Activated naive CD4-positive, alpha-beta T cell treated with anti-CD3 and anti-CD28 coated beads, Interleukin-2, amount 50 U/mL, for 24 hours (primary cell): ENCODE data around the gene EPHB2.

ENCODE experiments used
- H3K27ac Mint-ChIP-seq: one replicate; pipeline ENCODE4 v1.8.0; 2021; ENCODE audit warnings: mild to moderate bottlenecking, mixed read lengths
- H3K27me3 Mint-ChIP-seq: one replicate; pipeline ENCODE4 v1.8.0; 2021; ENCODE audit warnings: mixed read lengths
- H3K36me3 Mint-ChIP-seq: one replicate; pipeline ENCODE4 v1.8.0; 2021; ENCODE audit warnings: mixed read lengths
- H3K4me1 Mint-ChIP-seq: one replicate; pipeline ENCODE4 v1.8.0; 2021; ENCODE audit warnings: mixed read lengths
- H3K4me3 Mint-ChIP-seq: one replicate; pipeline ENCODE4 v1.8.0; 2021; ENCODE audit warnings: mild to moderate bottlenecking, mixed read lengths
- H3K9me3 Mint-ChIP-seq: one replicate; pipeline ENCODE4 v1.8.0; 2021; ENCODE audit warnings: mixed read lengths

The EPHB2 gene

DNA sequence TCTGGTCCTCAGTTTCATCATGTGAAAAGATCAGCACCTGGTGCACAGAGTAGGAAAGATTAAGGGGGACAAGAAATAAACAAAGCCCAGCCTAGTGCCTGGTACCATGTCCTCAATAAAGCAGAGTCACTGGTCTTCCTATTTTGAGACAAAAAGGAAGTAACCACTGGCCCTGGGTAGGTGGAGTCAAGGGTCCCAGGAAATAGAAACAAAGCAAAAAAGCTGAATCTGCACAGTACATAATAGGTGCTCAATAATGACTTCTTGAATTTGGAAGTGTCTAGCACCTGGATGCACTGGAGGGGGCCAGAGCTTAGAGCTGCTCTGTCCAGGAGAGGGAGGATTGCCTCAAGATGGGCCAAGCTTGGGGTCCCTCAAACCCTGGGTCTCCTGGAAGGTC, 1.9 kb upstream of the EPHB2 start:
- Mint-ChIP-seq H3K36me3 (peaks cover 2% of the 10 kb centered on the region), H3K27me3 (peaks cover 38% of the 10 kb centered on the region), H3K27ac (no peak overlapping the region), H3K4me1 (peaks cover 7% of the 10 kb centered on the region), H3K9me3 (no peaks in the 10 kb centered on the region), H3K4me3 (no peak overlapping the region)

DNA sequence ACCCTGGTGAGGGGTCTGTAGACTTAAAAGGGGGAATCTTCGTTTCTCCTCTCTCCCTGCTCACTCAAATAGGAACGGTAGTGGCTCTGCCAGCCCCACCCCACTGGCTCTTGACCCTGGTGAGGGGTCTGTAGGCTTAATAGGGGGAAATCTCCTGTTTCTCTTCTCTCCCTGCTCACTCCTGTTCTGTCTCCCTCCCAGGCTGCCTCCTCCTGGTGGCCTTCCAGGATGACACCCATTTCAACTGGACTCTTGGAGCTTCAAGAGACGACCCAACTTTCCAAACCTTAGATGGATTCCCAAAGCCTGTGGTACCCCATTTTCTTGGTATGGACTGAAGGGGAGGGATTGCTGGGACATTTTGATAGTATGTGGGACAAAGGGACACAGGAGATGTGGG, 1.4 kb upstream of the EPHB2 start:
- Mint-ChIP-seq H3K27me3 (peaks cover 38% of the 10 kb centered on the region), H3K4me3 (no peak overlapping the region)

DNA sequence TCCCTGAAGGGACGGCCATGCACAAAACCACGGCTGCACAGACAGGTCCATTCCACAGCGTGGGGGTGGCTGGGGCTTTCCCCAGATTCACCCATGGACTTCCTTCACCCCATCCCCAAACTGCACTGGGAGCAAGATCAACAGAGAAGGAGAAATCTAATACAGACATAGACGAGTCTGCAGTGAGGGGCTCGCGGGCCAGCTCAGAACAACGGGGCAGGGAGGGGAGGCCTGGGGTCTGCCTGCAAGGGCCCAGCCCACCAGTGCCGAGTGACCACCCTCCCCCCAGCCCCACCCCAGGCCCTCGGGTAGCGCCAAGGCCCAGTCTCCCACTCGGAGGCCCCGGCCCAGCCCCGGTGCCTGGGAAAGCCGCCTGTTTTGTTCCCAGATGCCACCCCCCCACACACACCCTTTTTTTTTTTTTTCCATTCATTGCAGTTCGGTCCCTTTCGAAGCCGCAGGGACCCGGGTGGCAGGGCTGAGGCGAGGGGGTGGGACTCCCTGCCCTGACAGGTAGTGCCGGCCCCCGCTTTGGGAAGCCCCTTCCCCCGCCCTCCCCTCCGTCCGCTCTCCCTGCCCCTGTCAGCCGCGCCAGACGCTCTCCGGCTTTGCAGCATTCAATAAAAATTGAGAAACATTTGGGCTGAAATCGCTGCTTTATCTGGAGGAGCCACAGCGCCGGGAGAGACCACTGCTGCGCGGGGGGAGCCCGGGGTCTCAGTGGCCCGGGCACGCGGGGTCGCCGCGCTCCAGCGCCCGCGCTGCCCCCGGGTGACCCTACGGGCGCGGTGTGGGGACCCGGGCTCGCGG, 543 bp upstream of the EPHB2 start:
- peaks cover 7% of the 10 kb centered on the region for H3K4me1 Mint-ChIP-seq
- H3K4me3 Mint-ChIP-seq: peak overlapping the region; percentile 81
- H3K27ac Mint-ChIP-seq: peak overlapping the region; percentile 17
- H3K27me3 Mint-ChIP-seq: peaks cover 41% of the 10 kb centered on the region
- H3K9me3 Mint-ChIP-seq: no peaks in the 10 kb centered on the region
- peaks cover 2% of the 10 kb centered on the region for H3K36me3 Mint-ChIP-seq

More for the DNA sequence above, 1.4 kb upstream of the EPHB2 start:
- H3K36me3 Mint-ChIP-seq: peaks cover 2% of the 10 kb centered on the region
- H3K4me1 Mint-ChIP-seq: peaks cover 7% of the 10 kb centered on the region
- H3K9me3 Mint-ChIP-seq: no peaks in the 10 kb centered on the region
- peak overlapping the region; percentile 72 for H3K27ac Mint-ChIP-seq

DNA sequence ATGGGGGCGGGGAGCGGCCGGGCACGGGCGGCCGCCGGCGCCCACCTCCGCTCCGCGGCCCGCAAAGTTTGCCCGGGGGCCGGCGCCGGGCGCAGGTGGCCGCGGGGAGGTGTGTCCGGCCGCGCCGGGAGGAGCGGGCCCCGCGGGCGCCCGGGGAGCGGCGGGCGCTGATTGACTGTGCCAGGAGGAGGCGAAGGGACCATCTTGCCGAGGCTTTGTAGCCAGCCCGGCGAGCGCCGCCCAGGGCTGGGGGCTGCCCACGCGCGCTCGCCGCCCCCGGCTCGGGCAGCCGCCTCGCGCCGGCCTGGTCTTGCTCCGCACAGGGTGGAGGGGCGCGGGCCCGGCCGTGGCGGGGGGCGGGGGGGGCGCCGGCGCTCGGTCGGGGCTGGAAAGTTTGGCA, 432 bp downstream of the EPHB2 start:
- H3K9me3 Mint-ChIP-seq: no peaks in the 10 kb centered on the region
- H3K4me3 Mint-ChIP-seq: no peak overlapping the region
- no peak overlapping the region for H3K27ac Mint-ChIP-seq
- H3K36me3 Mint-ChIP-seq: peaks cover 2% of the 10 kb centered on the region
- peaks cover 7% of the 10 kb centered on the region for H3K4me1 Mint-ChIP-seq
- peaks cover 43% of the 10 kb centered on the region for H3K27me3 Mint-ChIP-seq

DNA sequence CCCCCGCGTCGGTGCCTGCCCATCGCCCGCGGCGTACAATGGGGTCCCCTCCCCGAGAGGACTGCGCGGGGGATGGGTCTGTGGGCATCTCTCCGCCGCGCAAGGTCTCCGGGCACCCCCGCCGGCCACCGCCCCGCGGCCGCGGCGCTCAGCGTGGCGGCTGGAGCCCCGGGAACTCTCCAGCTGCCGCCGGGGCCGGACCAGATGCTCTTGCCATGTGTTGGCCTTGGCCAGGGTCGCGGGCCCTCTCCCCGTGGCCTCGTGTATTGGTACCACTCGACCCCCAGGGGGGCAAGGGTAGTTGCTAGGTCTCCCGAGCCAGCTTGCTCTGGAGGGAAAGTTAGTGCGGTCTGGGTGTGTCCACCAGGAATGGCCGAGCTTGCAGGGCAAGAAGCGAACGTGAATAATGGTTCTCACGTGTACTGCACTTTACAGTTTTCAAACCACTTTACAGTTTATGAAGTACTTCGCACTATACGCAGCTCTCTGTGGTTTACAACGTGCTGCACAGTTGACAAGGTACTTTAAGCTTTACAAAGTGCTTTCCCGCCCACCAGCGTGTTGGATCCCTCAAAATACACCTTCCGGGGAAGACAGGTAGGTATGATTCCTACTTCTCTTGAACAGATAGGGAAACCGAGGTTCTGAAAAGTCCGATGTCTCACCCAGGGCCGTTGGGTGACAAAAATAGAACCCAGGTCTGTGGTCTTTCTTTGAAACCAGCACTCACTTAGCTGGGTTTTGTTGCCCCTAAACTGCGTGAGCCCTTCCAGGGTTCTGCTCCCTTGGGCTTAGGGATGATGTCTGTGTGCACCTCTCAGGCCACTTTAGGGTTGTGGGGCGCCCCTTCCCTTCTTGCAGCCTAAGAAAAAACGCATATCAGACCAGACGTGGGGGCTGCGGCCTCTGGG, 1.2 kb downstream of the EPHB2 start:
- Mint-ChIP-seq H3K27ac (no peak overlapping the region), H3K36me3 (peaks cover 2% of the 10 kb centered on the region), H3K9me3 (no peaks in the 10 kb centered on the region), H3K4me1 (peaks cover 7% of the 10 kb centered on the region), H3K27me3 (peaks cover 43% of the 10 kb centered on the region), H3K4me3 (peak overlapping the region; percentile 52)

DNA sequence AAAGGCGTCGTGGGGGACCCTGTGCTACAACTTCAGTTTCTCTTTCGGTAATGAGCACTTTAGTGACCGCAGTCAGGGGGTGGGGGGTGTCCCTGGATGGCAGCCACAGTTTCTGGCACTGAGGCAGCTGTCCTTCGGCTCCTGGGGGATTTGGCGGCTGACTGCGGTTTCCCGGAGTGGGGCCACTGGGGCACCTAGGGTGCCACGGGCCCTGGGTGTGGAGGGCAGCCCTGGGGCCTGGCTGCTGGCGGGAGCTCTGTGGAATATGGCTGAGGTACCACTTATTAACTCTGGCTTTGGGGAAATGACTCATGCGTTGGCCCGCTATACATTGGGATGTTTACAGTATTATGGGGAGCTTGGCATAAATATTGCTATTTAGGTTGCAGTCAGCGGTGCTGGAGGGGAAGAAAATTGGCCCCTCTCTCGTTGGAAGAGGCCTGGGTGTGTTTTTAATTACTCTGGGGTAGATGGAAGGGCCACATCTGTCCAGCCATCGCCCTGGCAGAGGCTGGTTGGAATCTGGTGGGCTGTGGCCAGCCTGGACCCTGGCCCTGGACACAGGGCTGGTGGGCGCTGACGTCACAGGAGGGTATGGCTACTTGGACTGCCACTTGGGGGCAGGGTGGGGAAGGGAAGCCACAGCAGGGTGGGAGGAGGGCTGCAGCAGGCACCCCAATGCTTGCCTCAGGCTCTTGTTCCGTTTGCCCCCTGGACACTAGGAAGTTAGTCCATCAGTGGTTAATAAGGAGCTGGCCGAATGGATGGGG, 2.0 kb downstream of the EPHB2 start:
- peaks cover 40% of the 10 kb centered on the region for H3K27me3 Mint-ChIP-seq
- peak overlapping the region; percentile 52 for H3K4me3 Mint-ChIP-seq
- H3K27ac Mint-ChIP-seq: no peak overlapping the region
- peaks cover 7% of the 10 kb centered on the region for H3K4me1 Mint-ChIP-seq
- H3K36me3 Mint-ChIP-seq: peaks cover 2% of the 10 kb centered on the region
- H3K9me3 Mint-ChIP-seq: no peaks in the 10 kb centered on the region

DNA sequence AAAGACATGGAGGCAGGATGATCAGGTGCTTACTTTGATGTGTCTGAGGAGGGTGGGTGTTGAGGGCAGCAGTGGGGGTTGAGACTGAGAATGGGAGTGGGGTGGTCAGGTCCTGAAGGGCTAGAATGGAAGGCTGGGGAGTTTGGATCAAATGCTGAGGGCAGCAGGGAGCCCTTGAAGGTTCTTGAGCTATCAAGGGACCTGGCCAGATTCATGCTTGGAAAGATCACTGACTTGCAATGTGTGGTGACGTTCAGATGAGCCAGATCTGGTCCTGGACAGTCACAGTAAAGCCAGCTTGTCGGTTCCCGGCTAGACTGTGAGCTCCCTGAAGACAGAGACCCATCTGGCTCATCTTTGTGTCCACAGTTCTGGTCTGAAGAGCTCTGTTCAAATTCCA, 3.8 kb downstream of the EPHB2 start:
- Mint-ChIP-seq H3K4me3 (no peak overlapping the region), H3K4me1 (peaks cover 7% of the 10 kb centered on the region), H3K9me3 (no peaks in the 10 kb centered on the region), H3K36me3 (no peaks in the 10 kb centered on the region), H3K27me3 (peaks cover 28% of the 10 kb centered on the region), H3K27ac (no peak overlapping the region)

DNA sequence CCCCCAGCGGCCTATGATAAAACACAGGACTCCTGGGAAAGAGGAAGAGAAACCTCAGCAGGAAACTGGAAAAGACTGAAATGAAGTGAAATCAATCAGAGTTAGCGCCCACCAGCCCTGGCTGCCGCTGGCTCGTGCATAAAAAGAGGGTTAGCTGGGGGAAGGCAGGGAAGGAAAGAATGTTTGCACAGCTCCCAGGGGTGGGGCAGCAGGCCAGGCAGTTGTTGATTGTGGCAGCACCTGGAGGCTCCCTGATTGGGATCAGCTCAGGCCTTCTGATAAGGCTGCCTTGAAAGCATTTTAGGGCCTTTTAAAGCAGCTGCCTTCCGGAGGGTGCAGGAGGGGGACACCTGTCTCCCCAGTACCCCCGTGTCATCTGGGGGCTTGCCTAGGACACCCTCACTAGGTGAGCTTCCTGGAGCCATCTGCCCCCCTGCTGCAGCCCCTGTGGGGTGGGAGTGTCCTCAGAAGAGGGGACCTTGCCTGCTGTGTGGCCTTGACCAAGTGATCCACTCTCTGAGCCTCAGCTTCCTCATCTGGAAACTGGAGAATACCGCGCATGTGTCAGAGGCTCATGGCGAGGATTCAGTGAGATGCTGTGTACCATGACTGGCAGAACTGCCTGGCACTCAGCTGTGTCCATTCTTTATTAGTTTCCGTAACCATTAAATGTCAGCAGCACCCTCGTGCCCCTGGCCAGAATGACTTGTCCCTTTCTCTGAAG, 6.6 kb downstream of the EPHB2 start:
- Mint-ChIP-seq H3K27me3 (peaks cover 18% of the 10 kb centered on the region), H3K27ac (no peak overlapping the region), H3K9me3 (no peaks in the 10 kb centered on the region), H3K36me3 (no peaks in the 10 kb centered on the region), H3K4me1 (no peaks in the 10 kb centered on the region), H3K4me3 (no peak overlapping the region)

DNA sequence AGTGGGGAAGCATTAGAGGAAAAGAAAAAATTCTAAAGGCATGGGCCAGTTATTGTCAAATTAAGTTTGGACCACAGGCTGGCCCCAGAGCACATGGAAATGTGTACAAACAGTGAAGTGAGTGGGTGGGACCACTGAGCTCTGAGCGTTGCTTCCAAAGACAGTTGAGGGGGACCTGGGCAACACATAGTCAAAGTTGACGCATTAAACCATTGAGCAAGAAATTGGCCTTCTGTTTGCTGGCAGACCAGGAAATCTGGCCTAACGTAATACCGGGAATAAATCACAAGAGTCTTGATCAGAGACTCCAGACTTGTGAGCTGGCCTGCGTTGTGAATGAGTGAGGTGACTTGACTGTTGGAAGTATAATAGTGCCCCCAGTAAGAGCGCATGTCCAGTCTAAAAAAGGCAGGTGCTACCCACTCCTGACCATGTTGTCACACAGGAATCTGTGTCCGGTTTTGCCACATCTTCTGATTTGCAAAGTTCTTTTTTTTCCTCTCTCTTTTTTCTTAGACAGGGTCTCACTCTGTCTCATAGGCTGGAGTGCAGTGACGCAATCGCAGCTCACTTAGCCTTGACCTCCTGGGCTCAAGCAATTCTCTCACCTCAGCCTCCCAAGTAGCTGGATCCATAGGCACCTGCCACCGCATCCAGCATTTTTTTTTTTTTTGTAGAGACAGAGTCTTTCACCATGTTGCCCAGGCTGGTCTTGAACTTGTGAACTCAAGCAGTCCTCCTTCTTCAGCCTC, 10.7 kb downstream of the EPHB2 start:
- H3K36me3 Mint-ChIP-seq: no peaks in the 10 kb centered on the region

DNA sequence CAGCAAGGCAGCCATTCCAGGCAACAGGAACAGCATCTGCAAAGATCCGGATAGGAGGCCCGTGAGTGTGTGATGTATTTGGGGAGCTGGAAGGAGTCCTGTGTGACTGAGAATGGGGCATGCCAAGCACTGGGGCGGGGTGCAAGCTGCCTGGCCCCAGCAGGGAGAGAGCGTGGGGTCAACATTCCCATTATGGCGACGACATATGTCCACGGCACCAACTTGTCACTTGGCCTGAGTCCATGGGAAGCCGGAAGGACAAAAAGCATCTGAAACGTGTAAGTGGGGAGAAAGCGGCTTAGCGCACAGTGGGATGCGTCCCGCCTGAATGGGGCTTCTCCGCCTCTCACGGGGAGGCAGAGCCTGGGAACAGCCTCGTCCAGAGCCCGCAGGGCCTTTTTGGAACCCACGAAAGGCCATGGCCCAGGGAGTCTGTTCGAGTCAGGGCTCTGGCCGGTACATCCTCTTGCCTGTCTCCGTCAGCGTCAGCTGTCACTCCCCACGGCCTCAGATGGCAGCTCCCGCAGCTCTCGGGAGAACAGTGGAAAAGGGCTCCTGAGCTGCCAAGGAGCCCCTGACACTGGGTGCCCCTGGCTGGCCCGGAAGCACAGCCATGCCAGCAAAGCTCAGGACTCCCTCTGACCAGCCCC, 12.4 kb downstream of the EPHB2 start:
- Mint-ChIP-seq H3K9me3 (no peaks in the 10 kb centered on the region), H3K4me3 (no peak overlapping the region), H3K27me3 (peaks cover 6% of the 10 kb centered on the region), H3K27ac (no peak overlapping the region), H3K36me3 (no peaks in the 10 kb centered on the region), H3K4me1 (no peaks in the 10 kb centered on the region)

More for the DNA sequence above, 10.7 kb downstream of the EPHB2 start:
- peaks cover 6% of the 10 kb centered on the region for H3K27me3 Mint-ChIP-seq
- no peaks in the 10 kb centered on the region for H3K9me3 Mint-ChIP-seq
- H3K4me3 Mint-ChIP-seq: no peak overlapping the region
- H3K27ac Mint-ChIP-seq: no peak overlapping the region
- H3K4me1 Mint-ChIP-seq: no peaks in the 10 kb centered on the region

DNA sequence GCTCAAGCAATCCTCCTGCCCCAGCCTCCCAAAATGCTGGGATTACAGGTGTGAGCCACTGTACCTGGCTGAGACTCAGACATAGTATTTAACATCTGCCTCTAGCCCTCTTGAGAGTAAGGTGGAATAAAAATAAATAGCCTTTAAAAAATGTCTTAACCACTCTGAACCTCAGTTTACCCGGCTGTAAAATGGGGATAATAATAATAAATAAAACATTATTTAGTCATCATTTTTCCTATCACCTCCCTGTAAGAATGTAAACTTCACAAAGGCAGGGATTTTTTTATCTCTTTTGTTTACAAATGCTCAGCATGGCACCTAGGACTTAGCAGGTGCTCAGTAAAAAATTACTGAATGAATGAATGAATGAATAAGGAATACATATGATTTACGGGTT, 17.2 kb downstream of the EPHB2 start:
- Mint-ChIP-seq H3K27me3 (peaks cover 3% of the 10 kb centered on the region), H3K27ac (no peak overlapping the region), H3K4me1 (no peaks in the 10 kb centered on the region)

DNA sequence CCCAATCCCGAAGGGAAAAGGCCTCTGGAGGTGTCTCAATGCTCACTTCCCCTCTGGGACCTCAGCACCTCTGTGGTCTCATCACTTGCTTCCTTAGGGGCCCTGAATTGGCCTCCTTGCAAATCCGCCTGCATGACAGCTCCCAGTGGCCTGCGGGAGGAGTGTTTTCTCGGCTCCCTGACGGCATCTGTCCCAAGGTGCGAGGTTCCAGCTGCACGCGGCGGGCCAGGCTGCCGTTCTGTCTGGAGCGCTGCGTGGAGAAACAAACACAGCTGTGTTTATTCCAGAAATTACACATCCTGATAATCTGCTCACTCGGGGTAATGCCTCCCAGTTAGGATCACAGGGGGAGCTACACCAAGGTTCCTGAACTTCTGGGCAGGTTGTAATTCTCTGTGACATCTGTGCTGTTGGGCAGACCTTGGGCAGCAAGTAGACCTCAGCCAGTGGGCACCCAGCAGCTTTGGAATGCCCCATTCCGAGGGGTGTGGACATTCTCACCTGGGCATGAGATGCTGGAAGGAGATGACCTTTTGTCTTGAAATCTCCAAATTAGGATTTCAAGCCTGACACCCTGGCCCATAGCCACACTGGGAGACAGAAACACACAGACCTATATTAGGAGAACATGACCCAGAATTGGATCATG, 18.2 kb downstream of the EPHB2 start:
- no peaks in the 10 kb centered on the region for H3K4me1 Mint-ChIP-seq
- peaks cover 3% of the 10 kb centered on the region for H3K27me3 Mint-ChIP-seq
- no peak overlapping the region for H3K4me3 Mint-ChIP-seq
- H3K36me3 Mint-ChIP-seq: no peaks in the 10 kb centered on the region
- no peak overlapping the region for H3K27ac Mint-ChIP-seq
- H3K9me3 Mint-ChIP-seq: no peaks in the 10 kb centered on the region

More for the DNA sequence above, 17.2 kb downstream of the EPHB2 start:
- Mint-ChIP-seq H3K9me3 (no peaks in the 10 kb centered on the region), H3K4me3 (no peak overlapping the region), H3K36me3 (no peaks in the 10 kb centered on the region)

DNA sequence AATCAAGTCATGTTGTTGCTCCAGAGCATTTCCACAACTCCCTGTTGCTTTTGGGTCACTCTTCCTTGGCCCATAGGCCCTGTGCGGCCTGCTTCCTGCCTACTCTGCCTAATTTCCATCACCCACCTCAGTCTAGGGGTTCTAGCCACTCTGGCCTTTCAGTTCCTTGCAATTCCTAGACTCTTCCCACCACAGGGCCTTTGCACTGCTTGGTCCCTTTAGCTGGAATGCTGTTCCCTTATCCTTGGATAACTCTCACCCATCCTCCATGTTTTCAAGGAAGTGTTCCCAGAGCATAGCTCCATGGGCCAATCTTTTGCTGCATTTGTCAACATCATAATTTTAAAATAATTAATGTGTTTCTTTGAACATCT, 18.7 kb downstream of the EPHB2 start:
- Mint-ChIP-seq H3K36me3 (no peaks in the 10 kb centered on the region), H3K4me3 (no peak overlapping the region), H3K4me1 (no peaks in the 10 kb centered on the region), H3K9me3 (no peaks in the 10 kb centered on the region), H3K27ac (no peak overlapping the region), H3K27me3 (peaks cover 3% of the 10 kb centered on the region)

DNA sequence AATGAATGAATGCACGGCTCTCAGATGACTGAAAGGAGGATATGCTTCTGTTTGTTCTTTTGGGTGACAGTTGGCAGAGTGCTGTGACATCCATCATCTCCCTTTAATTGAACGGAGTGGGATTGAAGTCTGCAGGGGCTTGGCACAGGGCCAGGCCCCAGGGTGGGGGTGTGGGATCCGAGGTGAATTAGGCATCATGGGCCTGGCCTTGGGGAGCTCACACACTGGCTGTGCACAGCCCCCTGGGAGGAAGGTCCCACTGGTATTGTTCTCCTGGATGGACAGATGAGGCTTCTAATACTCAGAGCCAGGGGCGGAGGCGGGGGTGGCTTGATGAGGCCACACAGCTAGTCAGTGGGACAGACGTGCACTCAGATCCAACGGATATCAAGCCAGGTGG, 19.3 kb downstream of the EPHB2 start:
- no peaks in the 10 kb centered on the region for H3K9me3 Mint-ChIP-seq
- no peak overlapping the region for H3K4me3 Mint-ChIP-seq
- H3K27ac Mint-ChIP-seq: no peak overlapping the region
- H3K27me3 Mint-ChIP-seq: peaks cover 3% of the 10 kb centered on the region
- H3K4me1 Mint-ChIP-seq: no peaks in the 10 kb centered on the region
- H3K36me3 Mint-ChIP-seq: no peaks in the 10 kb centered on the region
